ENCODE measurements around the gene KMT2E. TPM values are rescaled to one million over a fixed set of nuclear protein-coding genes. Genes with fewer than 3 reads are reported as not detected.

The KMT2E gene
- total RNA-seq, 2 experiments from 2014 or later = 110 to 127 TPM

DNA sequence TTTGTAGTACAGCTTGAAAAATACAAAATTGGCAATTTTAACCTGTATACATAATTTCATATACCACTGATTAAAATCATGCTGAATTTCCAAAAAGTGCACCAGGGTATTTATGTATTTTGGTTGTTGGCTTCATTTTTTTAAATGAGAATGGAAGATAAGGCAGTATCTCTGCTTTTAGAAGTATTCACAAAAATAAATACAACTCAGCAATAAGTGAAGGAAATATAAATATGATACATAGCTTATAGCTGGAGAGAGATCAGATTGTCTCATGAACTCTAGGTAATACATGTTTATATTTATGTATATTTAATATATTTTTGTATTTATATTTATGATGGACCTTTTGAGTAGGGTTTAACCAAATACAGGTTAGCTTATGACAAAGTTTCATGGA is 81.0 kb downstream of the KMT2E start:
- ATAC-seq (no peak), DNase-seq (no peak)
- Mint-ChIP-seq H3K4me1 (peaks cover 22% of the 10 kb centered on the region), H3K4me3 (no peak overlapping the region), H3K27me3 (no peaks in the 10 kb centered on the region), H3K27ac (no peak overlapping the region), H3K36me3 (peaks cover 52% of the 10 kb centered on the region), H3K9me3 (ENCODE audit: low read depth) (no peaks in the 10 kb centered on the region)
- CTCF ChIA-PET = no interaction called here

DNA sequence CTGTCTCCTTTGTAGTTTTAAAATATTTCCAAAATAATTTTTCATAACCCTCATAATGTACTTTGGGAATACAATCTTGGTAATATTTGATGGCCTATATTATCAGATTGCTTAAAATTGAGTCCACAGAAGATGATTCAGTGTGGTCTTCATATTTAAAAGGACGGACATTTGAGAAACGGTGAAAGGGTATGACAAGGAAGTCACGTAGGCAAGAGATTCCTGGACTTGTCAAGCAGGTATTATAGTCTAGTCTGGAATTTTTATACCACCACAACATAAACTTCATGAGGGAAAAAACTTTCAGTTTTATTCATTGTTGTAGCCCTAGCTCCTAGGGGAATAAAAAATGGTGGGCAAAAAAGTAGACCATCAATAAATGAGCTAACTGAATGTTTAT is 82.3 kb downstream of the KMT2E start:
- Mint-ChIP-seq H3K4me3 (no peak overlapping the region), H3K36me3 (peaks cover 55% of the 10 kb centered on the region), H3K27ac (no peak overlapping the region), H3K9me3 (ENCODE audit: low read depth) (no peaks in the 10 kb centered on the region), H3K27me3 (no peaks in the 10 kb centered on the region), H3K4me1 (peaks cover 34% of the 10 kb centered on the region)
- ATAC-seq = no peak
- CTCF ChIA-PET = no interaction called here
- no peak for DNase-seq

DNA sequence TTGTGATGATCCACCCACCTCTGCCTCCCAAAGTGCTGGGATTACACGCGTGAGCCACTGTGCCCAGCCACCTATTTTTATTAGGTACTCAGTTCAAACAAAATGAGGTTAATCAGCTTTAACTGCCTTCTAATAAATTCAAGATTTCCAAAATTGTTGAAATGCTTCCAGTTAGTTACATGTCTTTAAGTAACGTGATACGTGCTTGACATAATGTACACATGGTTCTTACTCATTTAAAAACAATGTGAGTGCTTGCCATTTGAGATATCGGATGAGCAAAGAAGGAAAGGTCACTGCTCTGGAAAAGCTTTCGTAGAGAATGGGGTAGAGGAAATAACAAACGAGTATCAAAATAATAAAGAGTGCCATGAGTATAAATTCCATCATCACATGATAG is 83.6 kb downstream of the KMT2E start:
- H3K27ac Mint-ChIP-seq = no peak overlapping the region
- H3K27me3 Mint-ChIP-seq = no peaks in the 10 kb centered on the region
- ATAC-seq (no peak), DNase-seq (no peak)
- H3K36me3 Mint-ChIP-seq = peaks cover 52% of the 10 kb centered on the region
- CTCF ChIA-PET = no interaction called here
- no peaks in the 10 kb centered on the region for H3K9me3 Mint-ChIP-seq (ENCODE audit: low read depth)
- H3K4me3 Mint-ChIP-seq = no peak overlapping the region
- H3K4me1 Mint-ChIP-seq = peaks cover 39% of the 10 kb centered on the region

DNA sequence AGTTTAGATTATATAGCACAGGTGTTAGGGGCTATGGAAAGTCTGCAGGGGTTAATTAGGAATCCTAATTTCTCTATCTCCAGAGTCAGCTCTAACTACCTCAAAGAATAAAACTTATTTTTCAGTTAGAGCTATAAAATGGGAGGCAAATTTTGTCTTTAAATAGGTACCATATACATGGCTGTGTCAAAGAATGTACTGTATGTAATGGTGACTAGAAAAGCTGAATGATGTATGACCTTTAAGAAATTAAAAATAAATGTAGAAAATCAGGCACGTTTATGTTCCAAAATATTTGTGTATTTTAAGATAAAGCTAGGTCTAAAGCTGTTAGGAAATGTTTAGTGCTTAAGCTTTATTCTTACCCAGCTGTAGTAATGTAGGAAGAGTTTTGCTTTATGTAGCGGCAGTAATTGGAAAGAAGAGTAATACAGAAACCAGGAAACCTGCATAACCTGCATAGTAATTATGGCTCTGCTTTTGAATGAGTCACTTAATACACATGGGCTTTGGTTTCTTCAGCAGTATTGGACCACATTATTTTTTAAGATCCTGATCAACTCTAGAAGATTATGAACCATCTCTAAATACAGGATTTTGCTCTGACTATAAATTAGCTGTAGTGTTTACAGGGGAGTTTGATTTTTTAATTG is 85.0 kb downstream of the KMT2E start:
- no peak overlapping the region for H3K4me3 Mint-ChIP-seq
- peaks cover 57% of the 10 kb centered on the region for H3K36me3 Mint-ChIP-seq
- H3K27ac Mint-ChIP-seq = peak overlapping the region; percentile 72
- CTCF ChIA-PET = interaction anchor here (1.1 to 2.1 kb wide), 2 partner anchors 10 to 118 kb away, joined by 5 to 6 read pairs; no protein-coding TSS in a partner anchor
- DNase-seq (no peak), ATAC-seq (peak; percentile 89)
- H3K4me1 Mint-ChIP-seq = peaks cover 47% of the 10 kb centered on the region
- H3K9me3 Mint-ChIP-seq (ENCODE audit: low read depth) = no peaks in the 10 kb centered on the region
- no peaks in the 10 kb centered on the region for H3K27me3 Mint-ChIP-seq

DNA sequence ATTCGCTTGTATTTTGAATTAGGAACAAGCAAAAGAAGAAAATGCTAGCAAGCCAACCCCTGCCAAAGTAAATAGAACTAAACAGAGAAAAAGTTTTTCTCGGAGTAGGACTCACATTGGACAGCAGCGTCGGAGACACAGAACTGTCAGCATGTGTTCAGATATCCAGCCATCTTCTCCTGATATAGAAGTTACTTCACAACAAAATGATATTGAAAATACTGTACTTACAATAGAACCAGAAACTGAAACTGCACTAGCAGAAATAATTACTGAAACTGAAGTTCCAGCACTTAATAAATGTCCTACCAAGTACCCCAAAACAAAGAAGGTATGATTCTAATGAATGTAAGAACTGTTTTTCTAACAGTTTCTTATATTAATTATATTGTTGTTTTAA is 87.9 kb downstream of the KMT2E start:
- Mint-ChIP-seq H3K4me1 (peaks cover 54% of the 10 kb centered on the region), H3K27ac (no peak overlapping the region), H3K4me3 (no peak overlapping the region), H3K36me3 (peaks cover 57% of the 10 kb centered on the region), H3K27me3 (no peaks in the 10 kb centered on the region), H3K9me3 (ENCODE audit: low read depth) (no peaks in the 10 kb centered on the region)
- DNase-seq = no peak
- ATAC-seq = no peak
- CTCF ChIA-PET = interaction anchor here (0.9 kb wide), 1 partner anchor 120 kb away, joined by 3 read pairs; no protein-coding TSS in a partner anchor

DNA sequence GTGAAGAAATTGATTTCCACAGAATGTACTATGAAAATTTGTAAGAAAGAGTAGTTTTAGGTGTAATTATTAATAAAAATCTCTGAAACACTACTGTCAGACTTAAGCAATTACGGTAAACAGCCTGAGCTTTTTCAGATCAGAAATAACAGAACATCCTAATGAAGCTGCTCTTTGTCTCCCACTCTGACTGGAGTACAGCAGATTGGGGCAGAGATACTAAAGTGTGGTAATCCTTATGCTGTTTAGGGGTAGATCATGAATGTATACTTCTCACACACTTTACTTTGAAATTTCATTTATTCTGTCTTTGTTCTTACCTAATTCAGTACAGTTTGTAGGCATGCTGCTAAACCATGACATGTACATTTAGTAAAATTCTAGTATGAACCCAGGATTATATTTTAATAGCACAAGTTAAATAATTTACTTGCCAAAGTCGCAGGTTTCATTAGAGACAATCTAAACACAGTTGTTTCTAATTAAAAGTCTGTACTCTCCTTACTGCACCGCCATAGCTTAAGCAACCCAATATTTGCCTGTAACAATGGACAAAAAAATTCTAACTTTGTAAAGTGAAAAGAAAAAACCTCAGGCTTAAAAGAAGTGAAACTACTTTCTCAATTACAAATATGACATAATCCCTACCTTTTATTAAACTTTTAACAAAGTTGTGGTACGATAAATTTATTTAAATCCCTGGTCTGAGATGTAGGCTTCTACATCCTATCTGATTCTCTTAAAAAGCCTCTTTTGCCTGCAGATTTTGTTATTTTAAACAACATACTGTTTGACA is 88.8 kb downstream of the KMT2E start:
- Mint-ChIP-seq H3K9me3 (ENCODE audit: low read depth) (no peaks in the 10 kb centered on the region), H3K27ac (peak overlapping the region; percentile 43), H3K4me3 (no peak overlapping the region), H3K4me1 (peaks cover 50% of the 10 kb centered on the region), H3K36me3 (peaks cover 62% of the 10 kb centered on the region), H3K27me3 (no peaks in the 10 kb centered on the region)
- ATAC-seq (no peak), DNase-seq (no peak)
- CTCF ChIA-PET = no interaction called here

DNA sequence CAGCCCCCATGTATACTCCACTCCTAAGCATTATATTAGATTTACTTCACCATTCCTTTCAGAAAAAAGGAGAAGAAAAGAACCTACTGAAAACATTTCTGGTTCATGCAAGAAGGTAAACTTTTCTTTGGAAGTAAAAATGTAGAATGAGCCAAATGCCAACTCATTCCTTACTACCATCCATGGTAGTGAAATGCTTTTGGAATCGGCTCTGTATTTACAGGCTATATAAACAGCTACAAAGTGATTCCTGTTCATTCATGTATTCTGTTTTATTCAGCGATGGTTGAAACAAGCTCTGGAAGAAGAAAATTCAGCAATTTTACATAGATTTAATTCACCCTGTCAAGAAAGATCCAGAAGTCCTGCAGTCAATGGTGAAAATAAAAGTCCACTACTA is 91.6 kb downstream of the KMT2E start:
- Mint-ChIP-seq H3K27me3 (no peaks in the 10 kb centered on the region), H3K9me3 (ENCODE audit: low read depth) (no peaks in the 10 kb centered on the region), H3K4me1 (peaks cover 27% of the 10 kb centered on the region), H3K4me3 (no peak overlapping the region), H3K27ac (no peak overlapping the region), H3K36me3 (peaks cover 70% of the 10 kb centered on the region)
- ATAC-seq (no peak), DNase-seq (no peak)
- CTCF ChIA-PET = interaction anchor here (1.2 kb wide), 1 partner anchor 199 kb away, joined by 3 read pairs; no protein-coding TSS in a partner anchor

DNA sequence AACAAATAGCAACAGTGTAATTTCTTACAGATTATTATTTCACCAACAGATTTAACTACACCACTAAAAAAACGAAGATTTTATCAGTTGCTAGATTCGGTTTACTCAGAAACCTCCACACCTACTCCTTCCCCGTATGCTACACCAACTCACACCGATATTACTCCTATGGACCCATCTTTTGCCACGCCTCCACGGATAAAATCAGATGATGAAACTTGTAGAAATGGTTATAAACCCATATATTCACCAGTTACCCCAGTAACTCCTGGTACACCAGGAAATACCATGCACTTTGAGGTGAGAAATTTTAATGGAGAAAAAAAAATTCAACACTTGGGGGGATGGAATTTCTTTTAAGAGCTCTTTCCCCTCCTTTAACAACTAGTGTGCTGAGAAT is 92.5 kb downstream of the KMT2E start:
- Mint-ChIP-seq H3K4me1 (peaks cover 20% of the 10 kb centered on the region), H3K27ac (peak overlapping the region; percentile 42), H3K9me3 (ENCODE audit: low read depth) (no peaks in the 10 kb centered on the region), H3K27me3 (no peaks in the 10 kb centered on the region), H3K36me3 (peaks cover 73% of the 10 kb centered on the region), H3K4me3 (no peak overlapping the region)
- DNase-seq (no peak), ATAC-seq (no peak)
- CTCF ChIA-PET = no interaction called here

DNA sequence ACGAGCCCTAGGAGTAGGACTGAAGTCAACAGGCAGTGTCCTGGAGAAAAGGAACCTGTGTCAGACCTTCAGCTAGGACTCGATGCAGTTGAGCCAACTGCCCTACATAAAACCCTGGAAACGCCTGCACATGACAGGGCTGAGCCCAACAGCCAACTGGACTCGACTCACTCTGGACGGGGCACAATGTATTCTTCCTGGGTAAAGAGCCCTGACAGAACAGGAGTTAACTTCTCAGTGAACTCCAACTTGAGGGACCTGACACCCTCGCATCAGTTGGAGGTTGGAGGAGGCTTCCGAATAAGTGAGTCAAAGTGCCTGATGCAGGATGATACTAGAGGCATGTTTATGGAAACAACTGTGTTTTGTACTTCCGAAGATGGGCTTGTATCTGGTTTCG is 93.5 kb downstream of the KMT2E start:
- H3K4me1 Mint-ChIP-seq = peaks cover 20% of the 10 kb centered on the region
- H3K36me3 Mint-ChIP-seq = peaks cover 78% of the 10 kb centered on the region
- no peak overlapping the region for H3K4me3 Mint-ChIP-seq
- H3K27ac Mint-ChIP-seq = no peak overlapping the region
- DNase-seq (no peak), ATAC-seq (no peak)
- no peaks in the 10 kb centered on the region for H3K27me3 Mint-ChIP-seq
- no peaks in the 10 kb centered on the region for H3K9me3 Mint-ChIP-seq (ENCODE audit: low read depth)
- CTCF ChIA-PET = no interaction called here

DNA sequence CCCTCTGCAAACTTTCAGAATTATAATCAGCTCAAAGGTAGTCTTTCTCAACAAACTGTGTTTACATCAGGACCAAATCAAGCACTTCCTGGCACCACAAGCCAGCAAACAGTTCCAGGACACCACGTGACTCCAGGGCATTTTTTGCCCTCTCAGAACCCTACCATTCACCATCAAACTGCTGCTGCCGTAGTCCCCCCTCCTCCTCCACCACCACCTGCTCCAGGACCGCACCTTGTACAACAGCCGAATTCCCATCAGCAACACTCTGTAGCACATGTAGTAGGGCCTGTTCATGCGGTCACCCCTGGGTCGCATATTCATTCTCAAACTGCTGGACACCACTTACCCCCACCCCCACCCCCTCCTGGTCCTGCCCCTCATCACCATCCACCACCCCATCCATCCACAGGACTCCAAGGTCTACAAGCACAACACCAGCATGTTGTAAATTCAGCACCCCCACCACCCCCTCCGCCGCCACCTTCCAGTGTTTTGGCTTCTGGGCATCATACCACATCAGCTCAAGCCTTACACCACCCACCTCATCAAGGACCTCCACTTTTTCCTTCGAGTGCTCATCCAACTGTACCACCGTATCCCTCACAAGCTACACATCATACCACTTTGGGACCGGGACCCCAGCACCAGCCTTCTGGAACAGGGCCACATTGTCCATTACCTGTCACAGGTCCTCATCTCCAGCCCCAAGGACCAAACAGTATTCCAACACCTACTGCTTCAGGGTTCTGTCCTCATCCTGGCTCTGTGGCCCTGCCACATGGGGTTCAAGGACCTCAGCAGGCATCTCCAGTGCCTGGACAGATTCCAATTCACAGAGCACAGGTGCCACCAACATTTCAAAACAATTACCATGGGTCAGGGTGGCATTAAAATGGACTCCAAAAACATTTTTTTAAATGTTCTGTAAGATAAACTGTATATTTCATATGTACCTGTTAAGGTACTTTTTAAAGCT is 98.7 kb downstream of the KMT2E start:
- CTCF ChIA-PET = interaction anchor here (1.2 kb wide), 1 partner anchor 132 kb away, joined by 3 read pairs; no protein-coding TSS in a partner anchor
- no peaks in the 10 kb centered on the region for H3K9me3 Mint-ChIP-seq (ENCODE audit: low read depth)

DNA sequence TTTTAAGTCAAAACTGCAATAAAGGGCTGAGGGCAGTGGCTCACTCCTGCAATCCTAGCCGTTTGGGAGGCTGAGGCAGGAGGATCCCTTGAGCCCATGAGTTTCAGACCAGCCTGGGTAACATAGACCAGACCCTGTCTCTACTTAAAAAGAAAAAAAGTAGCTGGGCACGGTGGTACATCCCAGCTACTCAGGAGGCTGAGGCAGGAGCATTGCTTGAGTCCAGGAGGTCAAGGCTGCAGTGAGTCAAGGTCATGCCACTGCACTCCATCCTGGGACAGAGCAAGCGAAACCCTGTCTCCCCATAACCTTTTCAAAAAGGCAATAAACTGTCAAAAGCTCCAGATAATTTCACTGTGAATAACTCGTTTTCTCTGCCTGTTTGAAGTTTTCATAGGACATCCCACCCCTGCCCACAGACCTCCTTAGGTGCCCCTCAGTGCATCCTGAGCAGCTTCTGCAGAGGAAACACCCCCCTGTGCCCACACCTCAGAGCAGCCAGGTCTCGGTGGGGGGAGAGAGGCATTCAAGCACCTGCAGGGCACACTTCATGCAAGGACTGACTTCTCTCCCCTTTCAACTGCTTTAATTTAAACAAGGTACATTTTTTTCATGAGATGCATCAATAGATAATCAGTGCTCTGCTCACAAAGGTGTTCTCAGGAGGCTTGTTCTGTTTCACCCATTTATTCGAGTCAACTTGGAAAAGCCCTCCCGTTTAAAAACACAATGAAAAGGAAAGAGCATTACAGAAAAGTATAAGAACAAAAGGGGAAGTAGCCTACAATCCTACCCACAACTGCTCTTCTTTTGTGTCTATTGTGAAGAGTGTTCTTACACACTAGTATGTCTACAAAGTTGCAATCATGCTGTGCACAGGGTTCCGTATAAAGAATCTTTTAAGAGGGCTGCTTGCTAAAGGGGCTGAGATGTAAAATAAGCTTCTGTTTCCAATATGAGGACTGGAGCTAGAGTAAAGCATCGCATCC is 104.9 kb downstream of the KMT2E start:
- ATAC-seq = no peak
- CTCF ChIA-PET = interaction anchor here (1.0 kb wide), 1 partner anchor 138 kb away, joined by 3 read pairs; no protein-coding TSS in a partner anchor
- Mint-ChIP-seq H3K4me1 (peaks cover 4% of the 10 kb centered on the region), H3K36me3 (peaks cover 34% of the 10 kb centered on the region), H3K27me3 (no peaks in the 10 kb centered on the region), H3K9me3 (ENCODE audit: low read depth) (no peaks in the 10 kb centered on the region), H3K4me3 (no peak overlapping the region), H3K27ac (no peak overlapping the region)
- no peak for DNase-seq

More for the DNA sequence above, 98.7 kb downstream of the KMT2E start:
- Mint-ChIP-seq H3K4me3 (no peak overlapping the region), H3K27ac (peak overlapping the region; percentile 35), H3K27me3 (no peaks in the 10 kb centered on the region), H3K4me1 (peaks cover 5% of the 10 kb centered on the region), H3K36me3 (peaks cover 72% of the 10 kb centered on the region)
- DNase-seq (no peak), ATAC-seq (no peak)

DNA sequence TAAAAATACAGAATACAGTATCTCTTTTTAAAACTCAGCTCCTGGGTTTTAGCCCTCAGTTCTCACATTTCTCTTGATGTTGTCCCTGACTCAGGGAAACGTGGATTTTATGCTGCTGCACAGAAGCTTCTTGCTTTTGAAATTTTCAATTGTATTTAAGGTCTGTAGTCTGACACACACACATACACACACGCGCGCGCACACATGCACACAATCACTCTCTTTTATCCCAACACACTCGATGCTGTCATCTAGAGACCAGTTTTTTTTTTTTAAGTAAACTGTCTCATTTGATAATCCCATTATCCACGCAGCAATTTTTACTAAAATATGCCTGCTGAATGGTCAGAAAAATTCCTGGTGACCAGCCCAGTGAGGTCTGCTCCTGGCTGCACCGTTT is 108.6 kb downstream of the KMT2E start:
- CTCF ChIA-PET = no interaction called here
- no peak overlapping the region for H3K4me3 Mint-ChIP-seq
- DNase-seq = no peak
- peaks cover 17% of the 10 kb centered on the region for H3K36me3 Mint-ChIP-seq
- no peaks in the 10 kb centered on the region for H3K9me3 Mint-ChIP-seq (ENCODE audit: low read depth)
- peaks cover 4% of the 10 kb centered on the region for H3K4me1 Mint-ChIP-seq
- no peaks in the 10 kb centered on the region for H3K27me3 Mint-ChIP-seq
- H3K27ac Mint-ChIP-seq = no peak overlapping the region
- no peak for ATAC-seq
